Measurements from ENCODE around the gene CMTM4.
A peak's percentile ranks its signal among the peaks of the same experiment; 100 is the strongest.

CMTM4 gene

DNA sequence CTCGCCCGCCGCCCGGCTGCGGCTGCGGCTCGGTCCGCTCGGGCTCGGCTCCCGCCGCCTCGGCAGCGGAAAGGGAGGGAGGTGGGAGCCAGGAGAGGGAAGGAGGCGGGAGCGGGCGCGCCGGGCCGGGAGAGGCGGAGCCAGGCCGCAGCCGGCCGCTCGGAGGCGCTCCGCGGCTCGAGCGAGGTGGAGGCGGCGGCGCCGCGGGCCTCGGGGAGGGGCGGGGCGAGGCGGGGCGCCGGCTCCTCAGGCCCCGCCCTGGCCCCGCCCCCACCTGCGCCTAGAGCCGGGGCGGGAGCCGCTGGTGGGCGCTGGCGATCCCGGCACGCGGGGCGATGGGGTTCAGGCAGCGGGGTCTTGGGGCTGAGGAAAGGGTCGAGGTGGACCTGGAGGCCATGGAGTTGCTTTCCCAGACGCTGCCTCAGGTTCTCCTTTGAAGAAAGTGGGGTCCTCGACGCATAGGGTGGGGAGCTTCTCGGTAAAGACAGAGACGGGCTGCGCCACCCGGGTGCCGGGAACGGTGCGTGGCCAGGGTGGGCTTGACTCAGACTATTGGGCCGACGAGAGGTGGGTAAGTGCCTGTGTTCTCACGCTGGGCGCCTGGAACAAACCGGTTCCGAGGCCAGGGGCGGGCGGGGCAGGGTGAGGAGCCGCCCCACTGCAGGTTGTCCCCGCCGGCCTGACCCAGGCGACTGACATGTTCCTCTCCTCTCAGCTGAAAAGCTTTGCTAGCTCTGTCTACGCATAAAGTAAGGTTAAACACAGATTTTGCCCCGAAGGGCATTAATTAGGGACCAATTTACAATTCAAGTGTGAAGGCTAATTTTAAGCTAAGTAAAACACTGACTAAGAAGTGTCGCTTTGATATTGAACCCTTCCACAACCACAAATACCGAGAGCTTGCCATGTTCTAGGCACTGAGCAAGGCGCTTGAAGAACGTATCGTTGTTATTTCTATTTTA lies at the start of gene CMTM4:
Gene CMTM4 (minus strand): TSS at position 75 of the 962 bp plus-strand sequence. CDS start 218 bp downstream, outside the sequence.
- peak; percentile 87 for DNase-seq

DNA sequence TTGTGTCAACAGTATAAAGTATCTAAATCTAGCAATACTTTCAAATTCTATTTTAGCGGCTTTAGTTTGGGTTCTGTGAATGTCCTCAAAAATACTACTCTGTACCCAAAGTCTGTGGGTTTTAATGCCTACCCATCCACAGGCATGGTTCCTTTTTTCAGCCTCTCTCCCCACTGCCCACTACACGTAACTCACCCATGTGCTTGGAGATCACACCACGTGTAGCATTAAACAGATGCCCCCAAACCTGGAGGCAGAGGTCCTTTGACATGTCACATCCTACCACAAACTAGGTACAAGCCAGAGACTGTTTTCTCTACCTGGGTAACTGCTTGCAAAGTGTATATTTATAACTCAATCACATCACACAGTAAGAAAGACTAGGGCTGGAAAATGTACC lies 49.5 kb upstream of the CMTM4 start:
- DNase-seq: no peak

DNA sequence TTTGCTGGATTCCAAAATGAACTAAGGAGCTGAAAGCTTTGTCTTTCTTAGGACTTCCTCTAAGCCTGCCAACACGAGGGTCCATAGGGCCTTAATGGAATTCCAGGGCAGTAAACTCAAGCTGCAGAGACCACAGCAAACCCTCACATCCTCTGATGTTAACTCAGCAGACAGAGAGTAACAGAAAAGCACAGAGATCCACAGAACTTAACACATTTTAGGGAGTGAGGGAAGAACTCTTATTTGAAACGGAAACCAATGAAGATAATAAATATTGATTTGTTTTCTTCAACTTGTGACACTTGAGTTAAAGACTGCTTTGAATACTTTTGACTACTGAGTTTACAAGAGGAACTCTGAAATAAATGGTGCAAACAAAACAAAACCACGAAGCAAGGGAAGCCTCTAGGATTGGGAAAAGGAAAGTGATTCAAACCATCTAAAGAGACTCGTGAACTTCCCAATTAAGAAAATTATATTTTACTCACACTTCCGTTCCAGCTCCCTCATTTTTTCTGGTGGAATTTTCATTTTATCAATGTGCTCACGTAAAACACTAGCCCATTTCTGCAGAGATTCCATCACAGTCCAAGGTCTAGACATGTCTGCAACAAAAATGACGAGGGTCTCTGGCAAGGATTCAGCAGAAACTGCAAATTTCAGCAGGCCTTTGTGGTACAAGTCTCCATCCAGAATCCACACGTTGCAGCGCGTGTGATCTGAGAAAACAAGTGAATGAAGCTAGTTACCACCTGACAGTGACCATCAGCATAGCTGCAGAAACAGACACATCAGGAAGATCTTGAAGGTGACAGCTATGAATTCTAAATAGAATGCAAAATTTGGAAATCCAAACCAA lies 45.6 kb upstream of the CMTM4 start:
- DNase-seq: no peak

DNA sequence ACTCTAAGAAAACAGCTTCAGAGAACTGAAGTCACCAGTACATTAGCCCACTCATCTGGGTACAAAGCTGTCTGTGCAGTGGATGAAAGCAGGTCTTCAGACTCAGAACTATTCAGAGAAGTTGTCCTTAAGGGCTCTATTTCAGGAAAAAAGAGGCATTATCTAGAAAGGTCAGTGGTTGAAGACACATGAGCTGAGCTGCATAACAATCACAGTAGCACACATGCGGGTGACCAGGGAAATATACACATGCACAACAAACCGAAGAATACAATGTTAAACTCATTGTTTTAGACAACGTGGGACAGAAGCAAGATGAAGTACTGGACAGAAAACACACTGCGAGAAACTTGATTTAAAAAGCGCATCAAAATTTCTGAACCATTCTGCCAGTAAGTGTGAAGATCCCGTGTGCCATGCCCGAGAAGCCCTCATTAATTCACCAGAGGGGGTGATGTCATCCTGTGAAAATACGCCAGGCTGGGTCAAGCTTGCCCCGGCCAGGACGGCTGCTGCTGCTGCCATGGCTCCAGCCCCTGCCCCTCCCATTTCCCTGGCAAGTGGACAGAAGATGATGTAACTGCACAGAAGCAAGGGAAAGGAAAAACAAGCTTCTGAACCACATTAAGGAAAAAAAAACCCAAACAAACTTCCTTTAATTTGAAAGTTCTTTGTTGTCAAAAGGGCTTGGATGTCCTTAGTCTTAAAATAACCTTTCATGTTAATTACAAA lies 44.8 kb upstream of the CMTM4 start:
- DNase-seq: peak; percentile 85

DNA sequence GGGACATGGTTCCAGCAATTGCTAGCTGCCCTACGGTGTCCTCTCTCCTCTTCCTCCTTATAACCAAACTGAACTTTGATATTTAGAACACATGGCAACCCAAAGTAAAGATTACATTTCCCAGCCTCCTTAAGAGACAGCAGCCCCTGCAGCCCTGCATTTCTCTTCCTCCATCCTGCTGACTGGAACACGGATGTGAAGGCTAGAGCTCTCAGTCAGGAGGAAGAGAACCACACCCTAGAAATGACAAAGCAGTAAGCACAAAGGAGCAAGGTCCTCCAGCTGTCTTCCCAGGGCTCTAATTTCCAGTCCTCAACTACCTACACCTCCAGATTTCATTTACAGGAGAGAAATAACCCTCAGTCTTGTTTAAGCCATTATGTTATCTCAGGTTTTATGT lies 44.0 kb upstream of the CMTM4 start:
- DNase-seq: no peak

DNA sequence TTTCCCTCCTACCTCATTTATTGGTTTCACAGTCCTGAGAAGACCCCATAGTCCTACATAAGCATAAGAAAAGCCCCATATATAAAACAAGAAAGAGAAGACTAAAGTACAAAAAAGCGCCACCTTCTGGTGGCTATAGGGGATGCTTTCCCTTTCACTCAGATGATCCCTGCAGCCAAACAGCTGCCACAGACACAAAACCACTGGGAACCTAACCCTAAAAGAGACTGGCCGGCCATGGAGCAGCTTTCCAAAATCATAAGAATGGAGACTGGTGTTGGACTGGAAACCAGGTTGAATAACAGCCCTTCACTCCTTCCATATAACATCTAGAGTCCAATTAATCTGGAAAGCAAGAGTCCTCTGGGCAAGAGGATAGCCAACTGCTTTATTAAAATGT lies 43.5 kb upstream of the CMTM4 start:
- DNase-seq: no peak

DNA sequence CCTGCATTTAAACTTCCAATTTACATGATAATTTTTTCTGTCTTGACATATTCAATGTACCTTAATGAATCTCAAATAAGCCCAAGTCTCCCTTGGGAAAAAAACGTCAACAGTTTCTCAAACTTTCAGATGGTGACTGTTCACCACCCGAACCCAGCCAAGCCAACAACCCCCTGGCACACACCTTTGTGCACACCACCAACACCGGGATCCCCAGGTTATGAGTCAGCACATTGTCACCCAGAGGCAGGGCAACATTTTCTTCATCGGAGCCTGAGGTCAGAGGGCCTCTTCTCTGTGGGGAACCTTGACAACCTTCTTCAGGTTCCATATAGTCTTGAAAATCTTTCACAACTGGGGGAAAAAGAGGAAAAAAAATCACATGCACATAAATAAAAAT lies 39.3 kb upstream of the CMTM4 start:
- no peak for DNase-seq

DNA sequence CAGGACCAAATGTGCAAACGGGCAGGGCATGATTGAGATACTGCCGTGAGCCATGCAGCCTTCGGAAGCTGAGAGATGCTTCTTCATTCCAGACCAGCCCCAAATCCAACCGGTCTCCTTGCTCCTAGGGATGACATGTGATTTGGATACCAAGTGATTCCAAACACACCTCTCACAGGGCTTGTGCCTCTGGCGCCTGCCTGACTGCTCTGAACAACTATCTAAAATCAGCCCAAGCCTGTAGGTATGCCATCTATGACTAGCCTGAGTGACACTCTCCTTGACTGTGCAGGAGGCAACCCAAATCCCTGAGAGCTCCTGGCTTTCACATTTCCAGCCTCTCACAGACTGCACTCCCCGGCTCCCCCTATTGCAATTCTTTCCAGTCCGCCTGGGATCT lies 34.6 kb upstream of the CMTM4 start:
- no peak for DNase-seq

DNA sequence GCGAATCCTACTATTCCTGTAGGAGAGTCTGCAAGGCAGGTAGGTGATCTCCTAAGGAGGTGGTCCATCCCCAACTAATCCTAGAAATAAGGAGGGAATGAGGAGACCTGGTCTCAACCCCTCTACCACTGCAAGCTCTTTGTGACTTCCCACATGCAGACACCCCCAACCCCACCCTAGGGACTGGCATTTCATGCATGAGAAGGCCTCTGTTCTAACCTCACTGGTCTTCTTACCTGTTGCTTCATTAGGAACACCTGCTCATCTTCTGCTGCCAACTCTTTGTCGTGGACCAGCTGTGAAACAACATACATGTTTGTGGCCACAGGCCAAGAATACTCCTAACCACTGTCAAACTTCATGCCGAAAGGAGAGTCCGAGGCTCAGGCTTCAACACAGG lies 32.3 kb upstream of the CMTM4 start:
- no peak for DNase-seq

DNA sequence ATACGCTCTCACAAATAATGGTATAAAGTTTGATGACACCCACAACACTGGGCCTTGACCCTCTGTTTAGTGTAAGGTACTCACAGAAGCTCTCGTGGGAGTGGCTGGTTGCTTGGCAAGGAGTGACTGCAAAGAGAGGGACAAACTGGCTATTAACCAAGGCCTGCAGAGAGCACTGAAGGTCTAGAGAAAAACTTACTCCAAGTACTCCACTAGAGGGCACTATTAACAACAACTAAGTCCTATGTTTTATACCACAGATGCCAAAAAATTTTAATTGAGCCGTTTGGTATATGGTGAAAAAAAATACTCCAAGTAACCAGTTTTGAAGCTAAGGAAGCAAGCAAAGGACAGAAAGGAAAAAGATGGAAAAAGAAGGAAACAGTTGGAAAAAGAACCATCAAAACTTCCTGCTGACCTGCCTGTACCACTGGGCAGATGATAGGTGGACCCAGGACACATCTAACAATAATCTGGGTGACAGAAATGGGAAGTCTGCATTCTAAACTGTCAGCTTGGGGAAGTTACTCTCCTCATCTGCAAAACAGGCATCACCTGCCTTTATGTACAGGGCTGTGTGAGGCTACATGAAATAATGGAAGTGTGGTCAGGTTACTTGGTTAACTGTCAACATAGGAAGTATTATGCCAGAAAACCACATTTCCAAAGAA lies 31.7 kb upstream of the CMTM4 start:
- DNase-seq: no peak

DNA sequence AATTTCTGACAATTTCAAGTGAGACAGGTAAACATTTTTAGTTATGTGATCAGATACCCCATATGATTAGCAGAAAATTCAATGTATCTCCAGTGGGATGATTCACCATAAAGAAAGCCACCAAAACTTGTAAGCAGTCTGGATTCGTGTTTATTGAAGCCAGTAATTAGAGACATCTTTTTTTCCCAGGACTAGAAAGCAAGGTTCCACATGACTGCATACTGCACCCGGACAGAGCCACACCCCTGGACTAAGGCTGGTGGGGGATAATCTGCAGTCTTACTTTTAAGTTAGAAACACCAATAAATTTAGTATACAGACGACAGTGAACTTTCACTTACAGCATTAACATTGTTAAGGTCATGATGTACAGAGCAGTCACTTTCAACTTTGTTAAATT lies 24.2 kb upstream of the CMTM4 start:
- DNase-seq: no peak

DNA sequence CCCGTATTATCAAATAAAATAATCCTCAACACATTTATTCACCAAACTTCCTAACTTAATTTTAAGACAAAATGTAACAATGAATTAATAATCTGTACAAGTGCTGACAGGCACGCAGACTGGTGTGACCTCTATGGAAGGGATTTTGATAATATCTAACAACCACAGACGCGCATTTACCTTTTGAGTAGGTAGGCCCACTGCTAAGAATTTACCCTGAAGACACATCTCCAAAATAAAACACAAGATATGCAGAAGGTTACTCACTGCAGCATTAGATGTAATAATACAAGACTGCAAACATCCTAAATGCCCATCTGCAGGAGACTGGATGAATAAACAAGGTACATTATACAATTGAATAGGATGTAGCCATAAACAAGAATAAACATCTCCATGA lies 22.7 kb upstream of the CMTM4 start:
- no peak for DNase-seq

DNA sequence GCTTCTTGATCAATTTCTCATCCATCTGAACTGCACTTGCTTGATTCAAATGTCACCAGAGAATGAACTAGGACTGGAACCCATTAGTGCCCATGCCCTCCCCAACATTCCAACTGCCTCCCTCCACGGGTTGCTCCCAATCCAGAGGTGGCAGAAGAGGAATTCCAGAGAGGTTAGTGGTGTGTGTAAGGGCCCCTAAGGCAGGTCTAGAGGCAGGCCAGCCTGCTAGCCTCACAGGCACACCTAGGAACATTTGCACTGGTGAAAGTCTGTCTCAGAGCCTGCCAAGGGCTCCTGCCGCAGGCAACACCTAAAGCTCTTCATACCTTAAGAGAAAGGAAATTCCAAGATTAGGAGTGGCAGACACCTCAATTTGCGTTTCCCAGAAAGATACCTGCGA lies 21.2 kb upstream of the CMTM4 start:
- no peak for DNase-seq

DNA sequence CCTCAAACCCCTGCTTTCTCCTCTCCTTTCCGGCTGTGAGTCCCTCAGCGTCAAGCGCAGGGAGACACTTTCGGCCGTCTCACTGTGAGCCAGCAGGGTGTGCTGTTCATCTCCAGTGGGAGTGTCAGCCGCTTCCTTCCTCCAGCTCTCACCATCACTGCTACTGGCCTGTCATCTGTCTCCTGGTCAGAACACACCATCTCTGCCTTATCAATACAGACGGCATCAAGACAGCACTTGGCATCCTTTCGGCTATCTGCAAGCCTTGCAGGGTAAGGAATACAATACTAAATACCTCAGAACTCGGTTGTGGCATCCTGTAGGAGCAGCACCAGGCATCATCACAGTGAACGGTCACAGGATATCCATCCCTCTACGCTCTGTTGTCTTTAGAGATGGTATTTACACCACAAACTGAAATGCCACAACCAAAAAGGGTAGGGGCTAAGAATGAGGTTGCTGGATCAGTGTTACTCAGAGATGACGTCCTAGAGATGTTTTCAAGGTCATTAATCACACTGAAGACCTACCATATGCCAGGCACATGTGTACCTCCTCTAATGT lies 20.7 kb upstream of the CMTM4 start:
- DNase-seq: no peak

DNA sequence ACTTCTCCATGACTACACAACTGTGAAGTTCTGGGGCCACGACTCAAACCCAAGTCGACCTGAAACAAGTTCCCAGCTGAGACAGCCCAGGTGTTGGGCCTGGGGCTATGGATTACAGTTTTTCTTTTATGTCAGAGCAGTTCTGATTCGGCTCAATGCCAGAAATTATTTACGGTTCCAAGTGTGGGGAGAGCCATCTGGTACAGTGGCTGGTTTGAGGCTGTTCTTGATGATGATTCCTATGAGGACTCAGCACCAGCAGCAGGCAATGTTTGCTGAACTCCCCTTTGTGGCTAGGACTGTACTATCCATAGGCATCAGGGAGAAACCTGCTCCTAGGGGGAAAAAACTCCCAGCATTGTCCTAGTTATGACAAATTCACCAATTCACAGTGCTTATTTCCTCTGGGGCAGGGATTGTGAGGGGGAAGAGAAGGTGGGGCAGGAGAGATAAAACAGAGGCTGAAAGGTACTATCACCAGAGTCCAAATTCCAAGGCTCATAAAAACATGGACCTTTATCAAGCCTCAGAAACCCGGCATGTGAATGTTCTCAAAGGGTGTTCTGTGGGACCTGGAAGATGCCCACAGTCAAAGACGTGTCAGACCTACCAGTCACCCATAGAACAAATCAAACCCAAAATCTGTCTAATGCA lies 18.2 kb upstream of the CMTM4 start:
- DNase-seq: no peak

DNA sequence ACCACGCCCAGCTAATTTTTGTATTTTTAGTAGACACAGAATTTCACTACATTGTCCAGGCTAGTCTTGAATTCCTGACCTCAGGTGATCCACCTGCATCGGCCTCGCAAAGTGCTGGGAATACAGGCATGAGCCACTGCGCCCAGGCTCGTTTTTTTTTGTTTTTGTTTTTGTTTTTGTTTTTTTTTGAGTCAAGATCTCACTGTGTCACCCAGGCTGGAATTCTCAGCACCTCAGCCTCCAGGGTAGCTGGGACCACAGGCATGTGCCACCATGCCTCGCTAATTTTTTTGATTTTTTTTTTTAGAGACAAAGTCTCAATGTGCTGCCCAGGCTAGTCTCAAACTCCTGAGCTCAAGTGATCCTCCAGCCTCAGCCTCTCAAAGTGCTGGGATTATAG lies 17.5 kb upstream of the CMTM4 start:
- DNase-seq: no peak

DNA sequence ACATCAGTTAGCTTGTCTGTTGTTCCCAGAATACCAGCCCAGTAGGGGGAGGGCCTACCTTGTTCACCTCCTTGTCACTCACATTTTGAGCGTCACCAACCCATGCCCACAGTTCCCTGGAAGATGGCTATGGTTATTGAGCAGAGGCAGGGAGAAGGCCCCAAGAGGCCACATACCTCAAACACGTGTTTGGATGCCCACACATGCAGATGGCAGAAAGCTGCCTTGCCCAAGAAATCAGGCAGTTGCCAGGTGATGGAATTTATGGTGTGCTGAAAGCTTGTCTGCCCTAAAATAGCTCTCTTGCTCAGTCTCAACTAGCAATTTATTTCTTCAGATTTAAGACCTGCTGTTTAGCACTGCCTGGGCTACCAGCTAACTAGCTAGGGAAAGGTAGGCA lies 16.5 kb upstream of the CMTM4 start:
- DNase-seq: no peak

DNA sequence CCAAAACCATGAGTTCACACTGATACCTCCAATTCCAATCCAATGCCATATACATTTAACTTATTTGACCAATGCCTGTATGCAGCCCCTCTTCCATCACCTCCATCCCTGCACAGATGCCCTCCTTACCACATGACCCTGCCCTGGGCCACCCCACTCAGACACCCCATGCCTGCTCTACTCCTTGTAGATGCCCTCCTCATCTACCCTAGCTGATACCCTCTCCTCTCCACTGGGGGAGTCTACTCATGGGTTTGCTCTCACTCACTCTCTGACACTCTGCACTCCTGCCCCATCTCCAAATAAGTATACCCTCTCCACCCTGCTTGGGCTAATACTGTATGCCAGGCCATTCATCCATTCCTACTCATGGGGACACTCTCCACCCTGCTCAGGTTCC lies 16.0 kb upstream of the CMTM4 start:
- no peak for DNase-seq

DNA sequence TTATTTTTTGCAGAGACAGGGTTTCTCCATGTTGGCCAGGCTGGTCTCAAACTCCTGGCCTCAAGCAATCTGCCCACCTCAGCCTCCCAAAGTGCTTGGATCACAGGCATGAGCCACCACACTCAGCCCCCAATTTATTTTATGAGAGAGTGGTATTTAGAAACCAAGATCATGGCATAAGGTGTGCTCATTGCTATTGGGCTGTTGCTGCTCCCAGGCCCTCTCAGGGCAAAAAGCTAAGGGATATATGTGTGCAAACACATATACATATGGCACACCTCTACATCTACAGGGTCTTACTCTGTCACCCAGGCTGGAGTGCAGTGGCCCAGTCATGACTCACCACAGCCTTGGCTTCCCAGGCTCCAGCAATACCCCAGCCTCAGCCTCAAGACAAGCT lies 15.0 kb upstream of the CMTM4 start:
- no peak for DNase-seq

DNA sequence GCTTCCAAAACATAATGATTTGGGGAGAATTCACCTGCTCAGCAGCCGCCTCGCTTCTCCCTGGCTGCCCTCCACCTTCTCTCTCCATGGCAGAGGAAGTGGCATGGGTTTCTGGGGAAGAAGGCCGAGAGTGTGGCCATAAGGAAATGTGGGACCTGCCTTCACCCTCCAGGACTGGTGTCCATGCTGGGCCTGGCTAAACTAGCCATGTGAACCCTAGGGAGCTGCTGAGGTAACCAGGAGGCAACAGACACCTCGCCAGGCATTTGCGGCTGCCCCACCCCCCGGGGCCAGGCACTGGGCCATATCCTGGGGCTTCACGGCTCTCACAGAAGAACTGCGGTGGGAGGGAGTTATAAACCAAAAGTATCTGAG lies 9.9 kb upstream of the CMTM4 start:
- no peak for DNase-seq

DNA sequence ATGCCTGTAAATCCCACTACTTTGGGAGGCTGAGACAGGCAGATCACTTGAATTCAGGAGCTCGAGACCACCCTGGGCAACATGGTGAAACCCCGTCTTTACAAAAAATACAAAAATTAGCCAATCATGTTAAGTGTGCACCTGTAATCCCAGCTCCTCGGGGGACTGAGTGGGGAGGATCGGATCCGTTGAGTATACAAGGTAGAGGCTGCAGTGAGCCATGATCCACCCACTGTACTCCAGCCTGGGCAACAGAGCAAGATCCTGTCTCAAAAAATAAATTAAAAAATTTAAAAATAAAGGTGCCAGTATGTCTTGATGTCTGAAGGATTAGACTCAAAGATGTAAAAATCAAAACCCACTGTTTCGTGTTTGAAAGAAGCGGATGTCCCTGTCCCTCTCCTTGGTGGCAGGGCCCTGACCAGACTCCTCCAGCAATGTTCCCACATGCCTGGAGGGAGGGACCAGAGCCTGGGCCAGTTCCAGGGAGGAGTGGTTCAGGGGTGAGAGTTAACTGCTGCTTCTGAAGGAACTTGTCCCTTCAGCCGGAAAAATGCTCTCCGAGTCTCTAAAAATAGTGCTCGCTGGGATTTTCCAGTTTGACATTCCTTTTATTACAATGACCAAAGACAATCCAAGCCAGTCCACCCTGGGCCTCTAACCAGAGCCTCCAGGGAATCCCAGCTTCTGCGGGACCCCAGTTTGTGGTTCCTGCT lies 9.4 kb upstream of the CMTM4 start:
- DNase-seq: no peak
